Transverse colon (tissue), 4 donors: ENCODE measurements around the gene SYT14. TPM values are rescaled to one million over a fixed set of nuclear protein-coding genes. Genes with fewer than 3 reads are reported as not detected.

Experiments
- DNase-seq: peaks from one replicate; pipeline ENCODE4 v3.0.0-alpha.2; 2019
- H3K27ac ChIP-seq, 4 donors: fragments of 200-600 bp; sonication (generic); 2 replicates each; pipeline ENCODE4 v1.5.1; 2016 to 2018; ENCODE audit warnings: inconsistent platforms in 4 of 4
- H3K27me3 ChIP-seq: fragments of 200-600 bp; sonication (generic); 2 replicates; pipeline ENCODE4 v1.5.1; 2017; ENCODE audit warnings: inconsistent platforms
- H3K36me3 ChIP-seq, 4 donors: fragments of 200-600 bp; sonication (generic); 2 replicates each; pipeline ENCODE4 v1.5.1; 2017 to 2019; ENCODE audit warnings: inconsistent platforms in 4 of 4
- H3K4me1 ChIP-seq, 4 donors: fragments of 200-600 bp; sonication (generic); 2 replicates each; pipeline ENCODE4 v1.5.1; 2017 to 2020; ENCODE audit warnings: inconsistent platforms in 4 of 4
- H3K4me3 ChIP-seq, 4 donors: fragments of 200-600 bp; sonication (generic); 1 replicate in 1 of 4; 2 replicates in 3 of 4; pipeline versions ENCODE4 v1.5.1 to v1.6.1; 2017 to 2019; ENCODE audit warnings: inconsistent platforms in 4 of 4
- H3K9me3 ChIP-seq, 2 donors: fragments of 200-600 bp; sonication (generic); 2 replicates each; pipeline ENCODE4 v1.5.1; 2017 to 2019; ENCODE audit warnings: inconsistent platforms in 2 of 2
- EP300 ChIP-seq: sonication (generic); formaldehyde crosslinking; IDR thresholded peaks from one replicate; pipeline ENCODE4 v1.6.1; 2017; ENCODE audit warnings: antibody characterized with exemption, low read depth
- POLR2A ChIP-seq: fragments of 450-650 bp; IDR thresholded peaks from one replicate; pipeline ENCODE4 v1.6.1; 2016; ENCODE audit warnings: antibody characterized with exemption, mild to moderate bottlenecking, moderate library complexity
- POLR2AphosphoS5 ChIP-seq, 3 donors: sonication (generic); formaldehyde crosslinking; IDR thresholded peaks; one replicate each; pipeline ENCODE4 v1.6.1; 2016; ENCODE audit warnings: antibody characterized with exemption in 3 of 3
- WGBS, 2 donors: methylation state at CpG; one replicate each; pipeline ENCODE4 v1.1.5; 2018; ENCODE audit warnings: low coverage in 1 of 2; 5-methylcytosine and 5-hydroxymethylcytosine counted together
- in situ Hi-C, 4 donors: fragments of 200-750 bp; cut with MboI; loops; one replicate each; pipeline versions ENCODE4 v1.15.0 to v1.15.1; 2017; ENCODE audit warnings: low sequenced_read_pairs in 3 of 4, low pct_ligation_motif_present in 1 of 4, low pct_unique_long_range_greater_than_20kb in 1 of 4
- intact Hi-C: fragments of 100-400 bp; cut with DNase I; formaldehyde crosslinking; loops from one replicate; pipeline ENCODE4 v1.15.1; 2023; ENCODE audit warnings: low total_unique reads
- total RNA-seq, 4 donors: library from RNA; depleted of rRNA; stranded (reverse); fragments of >200 nt; gene quantifications; one replicate each; pipeline ENCODE4 v1.1.0, GENCODE V29; 2016
- TF ChIP-seq, protein P1 (sequence below), 5 experiments: fragments of 200-600 bp in 3 of 5; fragments of 450-650 bp in 2 of 5; sonication (generic) in 3 of 5; IDR thresholded peaks; 1 replicate in 2 of 5; 2 replicates in 3 of 5; pipeline ENCODE4 v1.5.1; 2016 to 2017; ENCODE audit warnings: antibody characterized with exemption in 5 of 5, inconsistent platforms in 3 of 5, mild to moderate bottlenecking in 2 of 5, moderate library complexity in 1 of 5

The SYT14 gene
- total RNA-seq, 4 donors from 2014 or later = under 0.01 TPM; not detected in 3

DNA sequence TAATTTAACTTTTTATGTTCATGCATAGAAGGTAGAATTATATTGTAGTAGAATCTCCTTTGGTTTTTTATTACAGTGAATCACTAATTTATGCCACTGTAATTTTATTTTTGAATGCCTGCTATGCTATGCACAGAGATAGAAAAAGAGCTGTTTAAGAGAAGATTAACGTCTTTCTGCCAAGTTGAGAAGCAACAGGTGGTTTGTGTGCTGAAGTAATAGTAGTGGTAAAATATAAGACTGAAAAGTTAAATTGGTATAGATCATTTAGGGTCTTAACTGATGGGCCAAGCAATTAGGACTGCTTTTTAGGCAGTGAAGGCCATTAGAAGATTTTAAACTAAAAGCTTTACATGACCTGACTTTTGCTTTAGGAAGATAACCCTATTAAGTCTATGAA lies 115.1 kb downstream of the SYT14 start:
- Histone ChIP-seq H3K9me3 (no peaks in the 10 kb centered on the region), H3K27me3 (no peaks in the 10 kb centered on the region), H3K4me1 (no peaks in the 10 kb centered on the region), H3K4me3 (no peak overlapping the region), H3K27ac (no peak overlapping the region), H3K36me3 (no peaks in the 10 kb centered on the region)
- in situ Hi-C loops (no loop called here), intact Hi-C loops (no loop called here)
- 42 to 43% methylated on average over 1 of the region's 1 CpG for WGBS, 2 donors
- TF ChIP-seq, protein P1, sequence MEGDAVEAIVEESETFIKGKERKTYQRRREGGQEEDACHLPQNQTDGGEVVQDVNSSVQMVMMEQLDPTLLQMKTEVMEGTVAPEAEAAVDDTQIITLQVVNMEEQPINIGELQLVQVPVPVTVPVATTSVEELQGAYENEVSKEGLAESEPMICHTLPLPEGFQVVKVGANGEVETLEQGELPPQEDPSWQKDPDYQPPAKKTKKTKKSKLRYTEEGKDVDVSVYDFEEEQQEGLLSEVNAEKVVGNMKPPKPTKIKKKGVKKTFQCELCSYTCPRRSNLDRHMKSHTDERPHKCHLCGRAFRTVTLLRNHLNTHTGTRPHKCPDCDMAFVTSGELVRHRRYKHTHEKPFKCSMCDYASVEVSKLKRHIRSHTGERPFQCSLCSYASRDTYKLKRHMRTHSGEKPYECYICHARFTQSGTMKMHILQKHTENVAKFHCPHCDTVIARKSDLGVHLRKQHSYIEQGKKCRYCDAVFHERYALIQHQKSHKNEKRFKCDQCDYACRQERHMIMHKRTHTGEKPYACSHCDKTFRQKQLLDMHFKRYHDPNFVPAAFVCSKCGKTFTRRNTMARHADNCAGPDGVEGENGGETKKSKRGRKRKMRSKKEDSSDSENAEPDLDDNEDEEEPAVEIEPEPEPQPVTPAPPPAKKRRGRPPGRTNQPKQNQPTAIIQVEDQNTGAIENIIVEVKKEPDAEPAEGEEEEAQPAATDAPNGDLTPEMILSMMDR (IDR thresholded peaks at IDR 0.05) = no peak
- TF ChIP-seq POLR2AphosphoS5 (IDR thresholded peaks at IDR 0.05) = no peak
- TF ChIP-seq POLR2A = no peak
- no peak for TF ChIP-seq EP300
- DNase-seq = no peak

DNA sequence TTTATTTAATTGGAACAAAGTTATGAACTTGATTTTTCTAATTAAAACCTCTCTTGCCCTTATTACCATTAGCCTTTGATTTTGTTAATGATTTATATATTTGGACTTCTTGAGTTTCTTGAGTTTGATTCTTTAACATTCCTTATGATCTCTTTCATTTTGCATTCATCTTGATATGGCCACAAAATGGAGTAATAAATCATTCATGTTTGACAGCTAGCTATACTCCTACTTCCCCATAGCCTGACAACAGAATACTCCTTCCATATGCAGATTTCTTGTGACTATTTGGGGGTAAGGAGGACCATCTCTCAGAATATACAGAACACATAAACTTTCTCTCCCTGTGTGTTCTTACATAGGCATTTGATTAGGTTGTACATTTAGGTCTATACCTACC lies 119.6 kb downstream of the SYT14 start:
- in situ Hi-C loops (no loop called here), intact Hi-C loops (no loop called here)
- TF ChIP-seq POLR2A = no peak
- no peak for TF ChIP-seq POLR2AphosphoS5 (IDR thresholded peaks at IDR 0.05)
- TF ChIP-seq EP300 = no peak
- TF ChIP-seq, protein P1 (IDR thresholded peaks at IDR 0.05) = no peak
- Histone ChIP-seq H3K9me3 (no peaks in the 10 kb centered on the region), H3K4me3 (no peak overlapping the region), H3K36me3 (no peaks in the 10 kb centered on the region), H3K4me1 (no peaks in the 10 kb centered on the region), H3K27me3 (no peaks in the 10 kb centered on the region), H3K27ac (no peak overlapping the region)
- DNase-seq = no peak

DNA sequence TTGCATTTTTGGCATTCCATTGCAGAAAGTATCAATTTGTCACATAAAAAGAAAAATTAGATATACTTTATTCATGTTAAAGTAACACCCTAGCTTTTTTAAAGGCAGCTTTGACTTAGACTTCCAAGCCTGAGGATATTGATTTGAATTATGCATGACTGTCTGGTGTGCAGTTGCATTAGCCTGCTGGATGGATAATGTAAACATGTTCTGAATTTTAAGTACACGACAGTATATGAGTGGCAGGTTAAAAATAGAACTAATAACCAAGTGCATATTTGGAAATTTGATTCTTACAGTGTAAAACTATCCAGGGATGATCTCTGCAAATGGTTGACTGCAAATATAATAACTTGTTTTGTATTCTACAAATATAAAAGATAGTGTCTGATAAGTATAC lies 124.0 kb downstream of the SYT14 start:
- Histone ChIP-seq H3K27ac (no peak overlapping the region), H3K27me3 (no peaks in the 10 kb centered on the region), H3K4me3 (no peak overlapping the region), H3K4me1 (no peaks in the 10 kb centered on the region), H3K9me3 (no peaks in the 10 kb centered on the region), H3K36me3 (no peaks in the 10 kb centered on the region)
- intact Hi-C loops = no loop called here
- TF ChIP-seq POLR2A (no peak), POLR2AphosphoS5 (IDR thresholded peaks at IDR 0.05) (no peak), EP300 (no peak)
- TF ChIP-seq, protein P1 (IDR thresholded peaks at IDR 0.05) = no peak
- WGBS, 2 donors = 15 to 52% methylated on average over 1 of the region's 1 CpG
- no peak for DNase-seq
- in situ Hi-C loops = no loop called here

DNA sequence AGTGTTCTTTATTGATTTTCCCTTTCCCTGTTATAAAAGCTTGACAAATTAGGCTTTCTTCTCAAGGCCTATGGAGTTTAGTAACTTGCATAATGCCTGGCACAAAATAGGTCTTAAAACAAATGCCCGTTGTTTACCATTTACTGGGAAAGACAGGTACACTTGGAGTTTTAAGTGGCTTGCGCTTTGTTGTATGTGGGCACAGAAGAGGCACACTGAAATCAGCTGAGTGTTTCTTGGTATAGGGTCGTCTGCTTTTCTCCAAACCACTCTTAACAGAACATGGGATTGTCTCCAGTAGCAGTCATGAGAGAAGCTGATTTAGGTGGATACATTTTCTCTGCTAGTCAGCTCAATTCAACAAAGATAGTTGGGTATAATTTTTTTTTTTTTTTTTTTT lies 132.5 kb downstream of the SYT14 start:
- TF ChIP-seq EP300 = no peak
- TF ChIP-seq POLR2AphosphoS5 (IDR thresholded peaks at IDR 0.05) = no peak
- TF ChIP-seq, protein P1 (IDR thresholded peaks at IDR 0.05) = no peak
- TF ChIP-seq POLR2A = no peak
- WGBS, 2 donors = 71 to 77% methylated on average over 3 of the region's 3 CpGs
- Histone ChIP-seq H3K9me3 (no peaks in the 10 kb centered on the region), H3K4me3 (no peak overlapping the region), H3K36me3 (no peaks in the 10 kb centered on the region), H3K27me3 (no peaks in the 10 kb centered on the region), H3K27ac (no peak overlapping the region), H3K4me1 (no peaks in the 10 kb centered on the region)
- DNase-seq = no peak
- intact Hi-C loops = no loop called here
- in situ Hi-C loops = no loop called here
